Measurements from ENCODE around the gene DHX30. TPM values are rescaled to one million over a fixed set of nuclear protein-coding genes. Genes with fewer than 3 reads are reported as not detected.
A peak's percentile ranks its signal among the peaks of the same experiment; 100 is the strongest.

The DHX30 gene
- total RNA-seq, 2 experiments from 2014 or later: 96.6 to 102 TPM

DNA sequence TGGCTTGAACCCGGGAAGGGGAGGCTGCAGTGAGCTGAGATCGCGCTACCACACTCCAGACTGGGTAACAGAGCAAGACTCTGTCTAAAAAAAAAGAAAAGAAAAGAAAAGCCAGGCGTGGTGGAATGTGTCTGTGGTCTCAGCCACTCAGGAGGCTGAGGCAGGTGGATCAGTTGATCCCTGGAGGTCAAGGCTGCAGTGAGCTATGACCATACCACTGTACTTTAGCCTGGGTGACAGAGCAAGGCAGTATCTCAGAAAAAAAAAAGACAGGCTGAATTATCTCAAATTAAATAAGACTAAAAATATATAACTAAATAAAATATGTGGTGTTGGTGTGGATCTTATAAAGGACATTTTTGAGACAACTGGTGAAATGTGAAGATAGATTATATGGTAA, 41.9 kb upstream of the DHX30 start:
- Histone ChIP-seq H3K9me3 (ENCODE audit: low read length) (no peaks in the 10 kb centered on the region), H2AFZ (ENCODE audit: low read length) (no peak overlapping the region), H3K4me1 (ENCODE audit: insufficient read depth, low read length, poor library complexity, severe bottlenecking) (no peaks in the 10 kb centered on the region), H4K20me1 (ENCODE audit: insufficient read depth, low read length) (0 out of 2 replicates have a peak, but pooled peaks cover 4% of the 10 kb centered on the region), H3K27ac (ENCODE audit: low read depth, low read length, poor library complexity, severe bottlenecking) (no peak overlapping the region), H3K36me3 (ENCODE audit: insufficient read depth, low read length) (peaks cover 95% of the 10 kb centered on the region), H3K9me2 (ENCODE audit: insufficient read depth, low read length) (no peaks in the 10 kb centered on the region), H3K4me3 (ENCODE audit: low read depth, low read length, poor library complexity, severe bottlenecking) (no peak overlapping the region), H3K79me2 (ENCODE audit: insufficient read depth, low read depth, low read length) (peaks cover 83% of the 10 kb centered on the region), H3K4me2 (ENCODE audit: low read length) (no peak overlapping the region)
- no peak for DNase-seq (ENCODE audit: low spot score)
- TSS peak; percentile 19 for BruUV-seq (replicated peaks)
- no peak for TF ChIP-seq EZH2phosphoT487 (IDR thresholded peaks at IDR 0.05; ENCODE audit: borderline replicate concordance, low read depth, low read length)
- TF ChIP-seq, protein P1, sequence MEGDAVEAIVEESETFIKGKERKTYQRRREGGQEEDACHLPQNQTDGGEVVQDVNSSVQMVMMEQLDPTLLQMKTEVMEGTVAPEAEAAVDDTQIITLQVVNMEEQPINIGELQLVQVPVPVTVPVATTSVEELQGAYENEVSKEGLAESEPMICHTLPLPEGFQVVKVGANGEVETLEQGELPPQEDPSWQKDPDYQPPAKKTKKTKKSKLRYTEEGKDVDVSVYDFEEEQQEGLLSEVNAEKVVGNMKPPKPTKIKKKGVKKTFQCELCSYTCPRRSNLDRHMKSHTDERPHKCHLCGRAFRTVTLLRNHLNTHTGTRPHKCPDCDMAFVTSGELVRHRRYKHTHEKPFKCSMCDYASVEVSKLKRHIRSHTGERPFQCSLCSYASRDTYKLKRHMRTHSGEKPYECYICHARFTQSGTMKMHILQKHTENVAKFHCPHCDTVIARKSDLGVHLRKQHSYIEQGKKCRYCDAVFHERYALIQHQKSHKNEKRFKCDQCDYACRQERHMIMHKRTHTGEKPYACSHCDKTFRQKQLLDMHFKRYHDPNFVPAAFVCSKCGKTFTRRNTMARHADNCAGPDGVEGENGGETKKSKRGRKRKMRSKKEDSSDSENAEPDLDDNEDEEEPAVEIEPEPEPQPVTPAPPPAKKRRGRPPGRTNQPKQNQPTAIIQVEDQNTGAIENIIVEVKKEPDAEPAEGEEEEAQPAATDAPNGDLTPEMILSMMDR (conservative IDR thresholded peaks at IDR 0.05; ENCODE audit: low read length): no peak
- POLR2A ChIA-PET: interaction anchor here (0.6 to 1.1 kb wide), 2 partner anchors 111 to 160 kb away, joined by 3 to 4 read pairs; no protein-coding TSS in a partner anchor
- intact Hi-C loops (cut with micrococcal nuclease; ENCODE audit: unreplicated experiment): no loop called here
- CTCF ChIA-PET (ENCODE audit: unreplicated experiment): no interaction called here

DNA sequence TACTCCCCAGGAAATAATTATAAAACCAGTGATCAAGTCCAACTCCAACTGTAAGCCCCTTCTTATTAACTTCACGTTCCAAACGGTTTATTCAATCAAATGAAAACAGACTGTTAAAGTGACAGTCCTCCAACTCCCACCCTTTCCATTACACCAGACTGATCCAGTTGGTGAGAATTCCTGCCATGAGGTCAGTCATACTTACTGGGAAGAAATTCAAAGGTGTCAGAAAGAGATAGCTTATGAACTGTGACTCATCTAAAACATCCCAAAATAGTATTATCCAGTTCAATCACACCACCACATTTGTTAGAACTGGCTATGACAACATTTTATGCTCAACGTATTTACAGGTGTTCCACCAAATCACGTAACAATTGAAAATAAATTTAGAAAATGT, 40.7 kb upstream of the DHX30 start:
- intact Hi-C loops (cut with micrococcal nuclease; ENCODE audit: unreplicated experiment): no loop called here
- Histone ChIP-seq H3K27ac (ENCODE audit: low read depth, low read length, poor library complexity, severe bottlenecking) (no peak overlapping the region), H4K20me1 (ENCODE audit: insufficient read depth, low read length) (0 out of 2 replicates have a peak, but pooled peaks cover 4% of the 10 kb centered on the region), H3K9me2 (ENCODE audit: insufficient read depth, low read length) (no peaks in the 10 kb centered on the region), H3K36me3 (ENCODE audit: insufficient read depth, low read length) (peaks cover 93% of the 10 kb centered on the region), H3K4me1 (ENCODE audit: insufficient read depth, low read length, poor library complexity, severe bottlenecking) (no peaks in the 10 kb centered on the region), H3K4me2 (ENCODE audit: low read length) (no peak overlapping the region), H3K79me2 (ENCODE audit: insufficient read depth, low read depth, low read length) (peaks cover 83% of the 10 kb centered on the region), H2AFZ (ENCODE audit: low read length) (no peak overlapping the region), H3K4me3 (ENCODE audit: low read depth, low read length, poor library complexity, severe bottlenecking) (no peak overlapping the region), H3K9me3 (ENCODE audit: low read length) (no peaks in the 10 kb centered on the region)
- BruUV-seq (replicated peaks): no TSS peak
- TF ChIP-seq EZH2phosphoT487 (IDR thresholded peaks at IDR 0.05; ENCODE audit: borderline replicate concordance, low read depth, low read length): no peak
- TF ChIP-seq, protein P1 (conservative IDR thresholded peaks at IDR 0.05; ENCODE audit: low read length): no peak
- POLR2A ChIA-PET: interaction anchor here (0.7 to 1.5 kb wide), 2 partner anchors 9 to 25 kb away, joined by 3 read pairs; no protein-coding TSS in a partner anchor
- CTCF ChIA-PET (ENCODE audit: unreplicated experiment): no interaction called here
- DNase-seq (ENCODE audit: low spot score): no peak

DNA sequence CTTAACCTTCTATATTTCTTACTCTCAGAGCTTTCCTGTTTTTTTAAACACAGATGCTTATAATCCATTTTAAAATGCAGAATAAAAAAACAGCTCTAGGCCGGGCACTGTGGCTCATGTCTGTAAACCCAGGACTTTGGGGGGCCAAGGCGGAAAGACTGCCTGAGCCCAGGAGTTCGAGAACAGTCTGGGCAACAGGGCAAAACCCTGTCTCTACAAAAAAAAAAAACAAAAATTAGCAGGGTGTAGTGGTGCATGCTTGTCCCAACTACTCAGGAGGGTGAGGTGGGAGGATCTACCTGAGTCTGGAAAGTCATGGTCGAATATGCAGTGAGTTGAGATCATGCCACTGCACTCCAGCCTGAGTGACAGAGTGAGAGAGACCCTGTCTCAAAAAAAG, 36.8 kb upstream of the DHX30 start:
- no TSS peak for BruUV-seq (replicated peaks)
- intact Hi-C loops (cut with micrococcal nuclease; ENCODE audit: unreplicated experiment): no loop called here
- no peaks in the 10 kb centered on the region for H3K9me2 ChIP-seq (ENCODE audit: insufficient read depth, low read length)

More for the DNA sequence above, 36.8 kb upstream of the DHX30 start:
- Histone ChIP-seq H3K27ac (ENCODE audit: low read depth, low read length, poor library complexity, severe bottlenecking) (no peak overlapping the region), H2AFZ (ENCODE audit: low read length) (no peak overlapping the region), H3K4me3 (ENCODE audit: low read depth, low read length, poor library complexity, severe bottlenecking) (no peak overlapping the region), H3K9me3 (ENCODE audit: low read length) (no peaks in the 10 kb centered on the region), H3K4me1 (ENCODE audit: insufficient read depth, low read length, poor library complexity, severe bottlenecking) (no peaks in the 10 kb centered on the region), H3K36me3 (ENCODE audit: insufficient read depth, low read length) (peaks cover 95% of the 10 kb centered on the region), H4K20me1 (ENCODE audit: insufficient read depth, low read length) (0 out of 2 replicates have a peak, but pooled peaks cover 4% of the 10 kb centered on the region), H3K79me2 (ENCODE audit: insufficient read depth, low read depth, low read length) (peaks cover 91% of the 10 kb centered on the region), H3K4me2 (ENCODE audit: low read length) (no peak overlapping the region)
- CTCF ChIA-PET (ENCODE audit: unreplicated experiment): no interaction called here
- no peak for DNase-seq (ENCODE audit: low spot score)
- POLR2A ChIA-PET: interaction anchor here (0.6 kb wide), 1 partner anchor 21 kb away, joined by 4 read pairs; no protein-coding TSS in a partner anchor
- TF ChIP-seq, protein P1 (conservative IDR thresholded peaks at IDR 0.05; ENCODE audit: low read length): no peak
- TF ChIP-seq EZH2phosphoT487 (IDR thresholded peaks at IDR 0.05; ENCODE audit: borderline replicate concordance, low read depth, low read length): no peak
